BLaER1 treated with 17β-estradiol and CSF1 and Interleukin-3, amounts not matched to agents 10 nM and 100 nM (cell line): ENCODE results near the gene GHITM.
"Not testable (repeated sequence)": the region's sequence is repeated elsewhere in the genome, so short reads cannot be mapped to it uniquely, and the experiment has no call there.

Experiments
- H3K27ac ChIP-seq, 11 experiments: shearing (Covaris generic); formaldehyde crosslinking; 2 replicates each; pipeline ENCODE4 v1.8.1; 2022
- H3K27me3 ChIP-seq, 11 experiments: shearing (Covaris generic); formaldehyde crosslinking; 2 replicates each; pipeline ENCODE4 v1.8.1; 2022
- H3K36me3 ChIP-seq, 11 experiments: shearing (Covaris generic); formaldehyde crosslinking; 2 replicates each; pipeline ENCODE4 v1.8.1; 2022
- H3K4me1 ChIP-seq, 10 experiments: shearing (Covaris generic); formaldehyde crosslinking; 2 replicates each; pipeline ENCODE4 v1.8.1; 2022
- H3K4me2 ChIP-seq, 11 experiments: shearing (Covaris generic); formaldehyde crosslinking; 2 replicates each; pipeline ENCODE4 v1.8.1; 2022
- H3K4me3 ChIP-seq, 10 experiments: shearing (Covaris generic); formaldehyde crosslinking; 2 replicates each; pipeline ENCODE4 v1.8.1; 2022
- H3K9ac ChIP-seq, 11 experiments: shearing (Covaris generic); formaldehyde crosslinking; 2 replicates each; pipeline ENCODE4 v1.8.1; 2022
- H3K9me3 ChIP-seq, 11 experiments: shearing (Covaris generic); formaldehyde crosslinking; replicated peaks in 1 of 11; 2 replicates each; pipeline ENCODE4 v1.8.1; 2022
- H4K20me1 ChIP-seq, 11 experiments: shearing (Covaris generic); formaldehyde crosslinking; 2 replicates each; pipeline ENCODE4 v1.8.1; 2022
- Cebpa-rat ChIP-seq, 11 experiments: shearing (Covaris generic); IDR thresholded peaks; 2 replicates each; pipeline ENCODE4 v1.8.1; 2022

The GHITM gene, protein sequence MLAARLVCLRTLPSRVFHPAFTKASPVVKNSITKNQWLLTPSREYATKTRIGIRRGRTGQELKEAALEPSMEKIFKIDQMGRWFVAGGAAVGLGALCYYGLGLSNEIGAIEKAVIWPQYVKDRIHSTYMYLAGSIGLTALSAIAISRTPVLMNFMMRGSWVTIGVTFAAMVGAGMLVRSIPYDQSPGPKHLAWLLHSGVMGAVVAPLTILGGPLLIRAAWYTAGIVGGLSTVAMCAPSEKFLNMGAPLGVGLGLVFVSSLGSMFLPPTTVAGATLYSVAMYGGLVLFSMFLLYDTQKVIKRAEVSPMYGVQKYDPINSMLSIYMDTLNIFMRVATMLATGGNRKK

DNA sequence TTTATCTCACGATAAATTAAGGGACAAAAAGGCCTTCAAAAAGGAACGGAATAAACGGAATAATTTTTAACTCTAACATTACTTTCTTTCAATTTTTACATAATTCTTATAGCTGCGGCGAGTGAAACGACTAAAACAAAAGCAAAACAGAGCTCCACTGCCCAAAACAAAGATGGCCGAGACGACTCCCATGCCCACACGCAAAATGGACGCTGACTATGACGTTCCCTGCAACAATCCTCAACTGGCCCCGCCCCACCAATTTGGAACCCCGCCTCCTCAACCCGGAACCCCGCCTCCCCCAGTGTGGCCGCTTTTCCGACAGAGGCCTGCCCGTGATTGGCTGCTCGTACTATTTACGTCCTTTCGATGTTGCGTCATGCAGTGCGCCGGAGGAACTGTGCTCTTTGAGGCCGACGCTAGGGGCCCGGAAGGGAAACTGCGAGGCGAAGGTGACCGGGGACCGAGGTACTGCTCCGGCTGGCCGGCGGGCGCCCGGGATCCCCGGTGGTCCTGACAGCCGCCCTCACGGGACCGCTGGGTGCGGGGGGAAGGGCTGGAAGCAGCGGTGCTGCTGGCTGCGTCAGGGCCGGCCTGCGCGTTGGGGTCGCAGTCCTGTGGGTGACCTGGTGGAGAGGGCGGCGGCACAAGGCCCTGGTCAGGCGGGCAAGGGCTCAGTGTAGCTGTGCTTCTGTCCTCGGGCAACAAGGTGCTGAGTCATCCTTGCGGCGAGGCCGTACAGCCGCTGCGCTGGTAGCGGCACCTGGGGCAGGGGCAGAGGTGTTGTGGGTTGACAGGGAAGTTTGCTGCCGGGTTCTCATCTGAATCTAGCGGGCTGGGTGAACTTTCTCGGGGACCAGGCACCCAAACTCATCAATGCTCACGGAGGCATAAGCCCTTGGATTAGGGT lies at the start of gene GHITM:
GHITM (plus strand) TSS at position 384 of the 910 bp plus-strand sequence. CDS start 1,992 bp downstream, outside the sequence.
- no peaks in the 10 kb centered on the region for H3K27me3 ChIP-seq
- peaks cover 0 to 24% (median 9%) of the 10 kb centered on the region in 11 experiments; a peak in 8 of 22 replicates for H4K20me1 ChIP-seq
- H3K27ac ChIP-seq = peak within 1 kb of the TSS; percentile 90 to 97 (median 95)
- H3K4me3 ChIP-seq = peak within 1 kb of the TSS; percentile 77 to 100 (median 96)
- peaks cover 31 to 36% (median 34%) of the 10 kb centered on the region in 11 experiments for H3K36me3 ChIP-seq
- peak within 1 kb of the TSS; percentile 91 to 99 (median 96) for H3K4me2 ChIP-seq
- TF ChIP-seq Cebpa-rat (IDR thresholded peaks at IDR 0.05) = peak in 9 of 11 experiments; percentile 17 to 83 (median 60); a peak in 12 of 22 replicates
- peak within 1 kb of the TSS; percentile 92 to 99 (median 96) for H3K9ac ChIP-seq
- H3K4me1 ChIP-seq = peaks cover 14 to 26% (median 17%) of the 10 kb centered on the region in 10 experiments
- no peaks in the 10 kb centered on the region for H3K9me3 ChIP-seq

DNA sequence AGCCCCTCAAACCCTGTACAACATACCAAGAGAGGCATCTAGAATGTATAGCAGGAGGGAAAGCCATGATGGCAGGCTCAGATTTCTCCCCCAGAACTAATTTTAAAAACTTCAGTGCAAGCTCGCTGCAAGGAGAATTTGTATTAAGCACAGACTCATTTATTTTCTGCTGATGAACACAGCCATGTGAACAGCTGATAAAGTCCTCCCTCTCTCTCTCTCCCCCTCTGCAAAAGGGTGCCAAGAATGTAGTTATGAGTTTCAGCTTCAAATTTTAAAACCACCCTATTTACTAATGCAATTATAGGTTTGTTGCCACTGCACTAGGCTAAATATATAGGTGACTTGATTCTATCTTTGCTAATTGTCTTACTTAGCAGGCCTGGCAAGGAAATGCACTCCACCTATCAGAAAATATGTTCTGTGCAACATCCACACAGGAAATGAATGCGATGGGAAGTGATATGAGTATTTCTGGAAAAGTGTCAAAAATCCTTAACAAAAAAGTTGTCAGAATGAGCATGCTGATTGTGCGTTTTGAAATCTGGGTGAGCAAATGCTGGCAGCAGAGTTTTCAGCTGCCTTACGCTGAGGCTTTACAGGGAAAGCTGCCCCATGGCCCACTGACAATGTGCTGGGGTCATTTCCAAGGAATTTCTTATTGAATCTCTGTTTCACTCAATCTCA lies 43.4 kb upstream of the GHITM start:
- Histone ChIP-seq H3K27me3 (no peaks in the 10 kb centered on the region), H3K4me1 (peaks cover 0 to 5% (median 0%) of the 10 kb centered on the region in 10 experiments; a peak in 1 of 20 replicates), H3K36me3 (no peaks in the 10 kb centered on the region), H3K4me3 (no peak overlapping the region), H4K20me1 (no peaks in the 10 kb centered on the region), H3K4me2 (no peak overlapping the region), H3K9me3 (no peaks in the 10 kb centered on the region), H3K9ac (no peak overlapping the region), H3K27ac (no peak overlapping the region)
- no peak for TF ChIP-seq Cebpa-rat (IDR thresholded peaks at IDR 0.05)

DNA sequence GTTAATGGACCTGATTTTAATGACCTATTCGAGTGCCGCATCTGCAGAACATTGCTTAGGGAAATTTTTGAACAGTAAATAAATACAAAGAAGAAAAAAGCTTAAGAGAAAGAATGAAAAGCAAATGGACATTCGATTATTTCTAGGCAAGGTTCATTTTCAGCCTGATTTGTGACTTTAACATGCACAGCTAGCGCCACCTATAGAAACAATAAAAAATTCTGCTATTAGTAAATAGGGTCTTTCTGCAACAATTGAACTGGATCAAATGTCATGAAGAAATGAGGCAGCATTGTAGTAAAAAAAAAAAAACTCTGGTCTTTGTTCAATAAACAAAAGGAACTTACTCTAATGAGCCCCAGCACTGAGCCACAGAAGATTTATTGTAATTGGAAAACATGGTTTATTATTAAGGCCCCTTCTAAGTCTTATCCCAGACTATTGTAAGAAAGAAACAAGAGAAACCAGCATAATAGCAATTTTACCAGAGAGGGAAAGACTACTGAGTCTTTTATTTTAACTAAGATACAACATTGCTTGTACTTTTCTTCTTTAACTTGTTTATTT lies 41.4 kb upstream of the GHITM start:
- no peaks in the 10 kb centered on the region for H3K9me3 ChIP-seq
- no peak overlapping the region for H3K4me2 ChIP-seq
- H3K27me3 ChIP-seq = no peaks in the 10 kb centered on the region
- no peaks in the 10 kb centered on the region for H3K36me3 ChIP-seq
- no peak overlapping the region for H3K9ac ChIP-seq
- H4K20me1 ChIP-seq = no peaks in the 10 kb centered on the region
- H3K4me1 ChIP-seq = peaks cover 0 to 5% (median 0%) of the 10 kb centered on the region in 10 experiments; a peak in 1 of 20 replicates
- H3K4me3 ChIP-seq = no peak overlapping the region
- no peak overlapping the region for H3K27ac ChIP-seq
- no peak for TF ChIP-seq Cebpa-rat (IDR thresholded peaks at IDR 0.05)

DNA sequence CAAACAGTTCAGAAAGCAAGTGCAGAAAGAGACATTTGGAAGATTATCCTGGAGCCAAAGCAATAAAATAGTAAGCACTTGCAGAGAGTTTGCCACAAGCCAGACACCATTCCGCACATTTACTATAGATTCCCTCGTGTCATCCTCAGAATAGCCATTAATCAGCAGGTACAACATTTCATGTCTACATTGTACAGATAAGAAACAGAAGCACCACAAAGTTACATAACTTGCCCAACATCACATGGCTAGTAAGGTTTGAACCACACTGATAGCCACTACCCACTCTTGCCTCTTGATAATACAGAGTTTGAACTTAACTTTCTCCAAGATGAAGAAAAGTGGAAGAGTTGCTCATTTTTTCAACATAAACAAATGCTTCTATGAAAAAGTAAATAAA lies 40.6 kb upstream of the GHITM start:
- H3K9me3 ChIP-seq = no peaks in the 10 kb centered on the region
- H3K27me3 ChIP-seq = no peaks in the 10 kb centered on the region

DNA sequence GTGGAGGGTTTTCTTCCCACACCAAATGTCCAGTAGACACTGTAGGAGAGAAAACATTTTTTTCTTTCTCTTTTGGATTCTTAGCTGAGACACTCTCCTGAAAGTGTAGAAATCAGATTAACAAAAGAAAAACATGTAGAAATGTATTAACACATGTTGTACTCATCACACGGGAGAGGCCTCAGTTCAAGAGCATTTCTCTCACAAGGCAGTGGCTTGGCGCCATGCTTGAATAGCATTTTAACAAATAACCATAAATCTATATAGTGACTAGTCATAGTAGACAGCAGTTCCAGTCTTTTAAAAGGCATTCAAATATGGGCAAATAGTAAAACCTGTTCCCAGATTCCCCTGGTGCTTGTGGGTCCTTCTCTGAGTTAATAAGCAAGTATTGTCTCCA lies 38.3 kb upstream of the GHITM start:
- no peak for TF ChIP-seq Cebpa-rat (IDR thresholded peaks at IDR 0.05)
- peaks cover 0 to 3% (median 0%) of the 10 kb centered on the region in 10 experiments; a peak in 1 of 20 replicates for H3K4me1 ChIP-seq
- H3K4me3 ChIP-seq = no peak overlapping the region
- H3K9me3 ChIP-seq = no peaks in the 10 kb centered on the region
- no peaks in the 10 kb centered on the region for H3K36me3 ChIP-seq
- no peaks in the 10 kb centered on the region for H3K27me3 ChIP-seq
- H4K20me1 ChIP-seq = no peaks in the 10 kb centered on the region
- no peak overlapping the region for H3K9ac ChIP-seq
- H3K4me2 ChIP-seq = no peak overlapping the region
- H3K27ac ChIP-seq = no peak overlapping the region

More for the DNA sequence above, 40.6 kb upstream of the GHITM start:
- Histone ChIP-seq H3K36me3 (no peaks in the 10 kb centered on the region), H3K9ac (no peak overlapping the region), H3K4me3 (no peak overlapping the region), H3K27ac (no peak overlapping the region), H4K20me1 (no peaks in the 10 kb centered on the region), H3K4me2 (no peak overlapping the region), H3K4me1 (peaks cover 0 to 5% (median 0%) of the 10 kb centered on the region in 10 experiments; a peak in 1 of 20 replicates)
- TF ChIP-seq Cebpa-rat (IDR thresholded peaks at IDR 0.05) = no peak

DNA sequence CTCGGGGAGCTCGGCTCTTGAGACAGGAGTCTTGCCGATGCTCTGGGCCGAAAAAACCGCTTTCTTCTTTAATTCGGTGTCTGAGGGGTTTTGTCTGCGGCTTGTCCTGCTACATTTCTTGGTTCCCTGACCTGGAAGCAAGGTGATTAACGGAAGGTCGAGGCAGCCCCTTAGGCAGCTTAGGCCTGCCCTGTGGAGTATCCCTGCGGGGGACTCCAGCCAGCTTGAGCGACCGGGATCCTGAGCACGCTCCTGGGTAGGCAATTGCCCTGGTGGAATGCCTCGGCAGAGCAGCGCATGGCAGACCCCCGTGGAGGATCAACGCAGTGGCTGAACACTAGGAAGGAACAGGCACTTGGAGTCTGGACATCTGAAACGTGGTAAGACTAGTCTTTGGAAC lies 30.5 kb upstream of the GHITM start:
- Histone ChIP-seq H3K27ac (no peak overlapping the region), H3K27me3 (no peaks in the 10 kb centered on the region), H4K20me1 (no peaks in the 10 kb centered on the region), H3K4me2 (no peak overlapping the region), H3K9ac (no peak overlapping the region), H3K36me3 (no peaks in the 10 kb centered on the region), H3K9me3 (no peaks in the 10 kb centered on the region), H3K4me1 (no peaks in the 10 kb centered on the region), H3K4me3 (no peak overlapping the region)
- TF ChIP-seq Cebpa-rat (IDR thresholded peaks at IDR 0.05) = no peak

DNA sequence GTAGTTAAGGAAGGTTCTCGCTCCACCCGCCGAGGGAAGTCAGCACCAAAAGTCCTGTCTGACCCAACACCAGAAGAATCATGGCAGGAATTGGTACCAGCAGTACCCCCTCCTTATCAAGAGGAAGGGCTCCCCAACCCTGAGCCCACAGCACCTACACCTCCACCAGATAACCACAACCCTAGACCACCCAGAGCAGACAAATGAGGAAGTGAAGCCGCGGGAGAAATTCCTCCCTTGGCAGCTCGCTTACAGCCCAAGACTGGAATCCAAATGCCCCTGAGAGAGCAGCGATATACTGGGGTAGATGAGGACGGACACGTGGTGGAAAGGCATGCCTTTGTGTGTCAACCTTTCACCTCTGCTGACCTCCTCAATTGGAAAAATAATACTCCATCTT lies 29.5 kb upstream of the GHITM start:
- H4K20me1 ChIP-seq, H3K27ac ChIP-seq, H3K4me2 ChIP-seq, H3K9ac ChIP-seq, H3K9me3 ChIP-seq, H3K27me3 ChIP-seq, H3K4me3 ChIP-seq, H3K36me3 ChIP-seq, H3K4me1 ChIP-seq: not testable (repeated sequence)

DNA sequence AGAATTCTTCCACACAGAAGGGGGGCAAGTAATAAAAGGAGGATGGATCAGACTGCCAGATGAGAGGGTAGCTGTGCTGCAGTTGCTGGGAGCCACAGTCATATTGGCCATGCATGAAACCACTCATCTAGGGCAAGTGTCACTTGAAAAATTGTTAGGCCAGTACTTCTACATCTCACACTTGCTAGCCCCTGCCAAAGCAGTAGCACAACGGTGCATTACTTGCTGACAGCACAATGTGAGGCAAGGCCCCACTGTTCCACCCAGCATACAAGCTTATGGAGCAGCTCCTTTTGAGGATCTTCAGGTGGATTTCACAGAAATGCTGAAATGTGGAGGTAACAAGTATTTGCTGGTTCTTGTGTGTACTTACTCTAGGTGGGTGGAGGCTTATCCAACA lies 25.8 kb upstream of the GHITM start:
- H3K27me3 ChIP-seq, H3K4me3 ChIP-seq, H4K20me1 ChIP-seq, H3K4me2 ChIP-seq, H3K27ac ChIP-seq, H3K9ac ChIP-seq, H3K36me3 ChIP-seq, H3K4me1 ChIP-seq: not testable (repeated sequence)
- peaks cover 0 to 27% (median 9%) of the 10 kb centered on the region in 11 experiments; a peak in 8 of 22 replicates for H3K9me3 ChIP-seq
